Choroid plexus epithelial cell (primary cell): ENCODE data around the gene RASGRF2.
"Not testable (repeated sequence)": the region's sequence is repeated elsewhere in the genome, so short reads cannot be mapped to it uniquely, and the experiment has no call there.

Experiments
- DNase-seq: peaks from one replicate; pipeline ENCODE4 v3.0.0-alpha.2; 2010; ENCODE audit warnings: low read depth
- H3K4me3 ChIP-seq: 2 replicates; pipeline ENCODE4 v1.5.1; 2011; ENCODE audit warnings: low read depth, mild to moderate bottlenecking, control low read depth, low read length, moderate library complexity
- CTCF ChIP-seq: conservative IDR thresholded peaks from 2 replicates; pipeline ENCODE4 v1.5.1; 2011; ENCODE audit warnings: low read depth, mild to moderate bottlenecking, control low read depth, inconsistent platforms, low read length, moderate library complexity

Gene RASGRF2

GRCh38 chr5:81017320-81017719 is 57.2 kb downstream of the RASGRF2 start:
- H3K4me3 ChIP-seq = no peak overlapping the region
- DNase-seq = no peak
- no peak for TF ChIP-seq CTCF

GRCh38 chr5:81018608-81019007 is 58.4 kb downstream of the RASGRF2 start:
- not testable (repeated sequence) for H3K4me3 ChIP-seq, DNase-seq

- no peak for DNase-seq
- TF ChIP-seq CTCF = no peak
- H3K4me3 ChIP-seq = no peak overlapping the region
Observed at GRCh38 chr5:81019748-81020147, 59.6 kb downstream of the RASGRF2 start.

- H3K4me3 ChIP-seq = no peak overlapping the region
- no peak for TF ChIP-seq CTCF
- peak; percentile 31 for DNase-seq
Observed at GRCh38 chr5:81020478-81021167, 60.5 kb downstream of the RASGRF2 start.

- TF ChIP-seq CTCF = no peak
- H3K4me3 ChIP-seq = no peak overlapping the region
- peak; percentile 22 for DNase-seq
Observed at GRCh38 chr5:81021486-81021885, 61.3 kb downstream of the RASGRF2 start.

GRCh38 chr5:81021951-81022687 is 62.0 kb downstream of the RASGRF2 start:
- TF ChIP-seq CTCF = no peak
- H3K4me3 ChIP-seq = no peak overlapping the region
- DNase-seq = no peak

GRCh38 chr5:81022688-81023084 is 62.5 kb downstream of the RASGRF2 start:
- no peak for DNase-seq
- TF ChIP-seq CTCF = no peak

More at GRCh38 chr5:81022688-81023084, 62.5 kb downstream of the RASGRF2 start:
- H3K4me3 ChIP-seq = no peak overlapping the region
